DOHH2 (cell line): ENCODE results near the gene SPATC1L.

Source experiments
- EZH2phosphoT487 ChIP-seq: fragments of 200-600 bp; sonication (generic); IDR thresholded peaks from 2 replicates; pipeline ENCODE4 v1.6.1; 2017; ENCODE audit warnings: borderline replicate concordance, mild to moderate bottlenecking, antibody characterized with exemption, low read length, moderate library complexity, mixed read lengths
- TF ChIP-seq, protein P1 (sequence below): fragments of 200-600 bp; sonication (generic); IDR thresholded peaks from one replicate; pipeline ENCODE4 v1.5.1; 2014; ENCODE audit warnings: antibody characterized with exemption, mild to moderate bottlenecking, low read depth, low read length; ENCODE audit not compliant: poor library complexity, severe bottlenecking

DNA sequence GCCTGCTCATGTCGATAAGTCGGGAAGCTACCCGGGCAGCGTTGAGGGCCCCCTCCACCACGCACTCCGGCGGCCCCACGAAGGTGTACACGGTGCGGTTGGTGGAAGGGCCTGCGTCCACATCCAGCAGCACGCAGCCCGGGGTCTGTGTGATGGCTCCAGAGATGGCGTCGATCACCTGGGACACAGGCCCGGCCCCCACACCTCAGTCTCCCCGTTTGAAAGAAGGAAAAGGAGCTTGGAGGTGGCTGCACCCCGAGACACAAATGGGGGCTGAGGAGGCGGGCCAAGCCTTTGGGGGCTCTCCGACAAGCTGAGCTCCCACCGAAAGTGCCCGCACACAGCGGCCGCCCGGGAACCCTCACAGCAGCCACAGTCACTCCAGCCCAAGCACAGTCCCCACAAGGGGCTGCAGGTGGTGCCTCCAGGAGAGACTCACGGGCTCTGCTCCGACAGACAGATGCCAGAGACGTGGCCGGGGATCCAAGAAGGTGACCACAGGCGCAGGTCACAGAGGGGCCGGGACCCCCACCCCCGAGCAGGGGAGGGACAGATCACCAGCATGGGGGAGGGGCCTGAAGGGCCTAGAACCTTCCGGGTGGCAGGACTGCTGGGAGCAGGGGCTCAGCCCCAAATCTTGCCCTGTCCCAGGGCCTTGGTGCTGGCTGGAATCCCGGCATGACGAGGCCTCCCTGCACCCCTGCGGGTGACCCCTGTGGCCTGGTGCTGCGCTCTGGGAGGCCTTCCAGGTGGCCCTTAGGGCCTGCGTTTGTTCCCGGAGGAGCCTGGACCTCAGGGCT lies 29.9 kb downstream of the SPATC1L start:
- TF ChIP-seq, protein P1, sequence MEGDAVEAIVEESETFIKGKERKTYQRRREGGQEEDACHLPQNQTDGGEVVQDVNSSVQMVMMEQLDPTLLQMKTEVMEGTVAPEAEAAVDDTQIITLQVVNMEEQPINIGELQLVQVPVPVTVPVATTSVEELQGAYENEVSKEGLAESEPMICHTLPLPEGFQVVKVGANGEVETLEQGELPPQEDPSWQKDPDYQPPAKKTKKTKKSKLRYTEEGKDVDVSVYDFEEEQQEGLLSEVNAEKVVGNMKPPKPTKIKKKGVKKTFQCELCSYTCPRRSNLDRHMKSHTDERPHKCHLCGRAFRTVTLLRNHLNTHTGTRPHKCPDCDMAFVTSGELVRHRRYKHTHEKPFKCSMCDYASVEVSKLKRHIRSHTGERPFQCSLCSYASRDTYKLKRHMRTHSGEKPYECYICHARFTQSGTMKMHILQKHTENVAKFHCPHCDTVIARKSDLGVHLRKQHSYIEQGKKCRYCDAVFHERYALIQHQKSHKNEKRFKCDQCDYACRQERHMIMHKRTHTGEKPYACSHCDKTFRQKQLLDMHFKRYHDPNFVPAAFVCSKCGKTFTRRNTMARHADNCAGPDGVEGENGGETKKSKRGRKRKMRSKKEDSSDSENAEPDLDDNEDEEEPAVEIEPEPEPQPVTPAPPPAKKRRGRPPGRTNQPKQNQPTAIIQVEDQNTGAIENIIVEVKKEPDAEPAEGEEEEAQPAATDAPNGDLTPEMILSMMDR = no peak
- TF ChIP-seq EZH2phosphoT487 = no peak
